NOMO-1 treated with dmso at 0.1 percent for 144 hours (cell line): ENCODE measurements around the gene SMTN.

Source experiments
- DNase-seq: peaks from one replicate; lab custom pipeline; 2025; ENCODE audit not compliant: unreplicated experiment; lab: John Stamatoyannopoulos, UW

Gene SMTN

DNA sequence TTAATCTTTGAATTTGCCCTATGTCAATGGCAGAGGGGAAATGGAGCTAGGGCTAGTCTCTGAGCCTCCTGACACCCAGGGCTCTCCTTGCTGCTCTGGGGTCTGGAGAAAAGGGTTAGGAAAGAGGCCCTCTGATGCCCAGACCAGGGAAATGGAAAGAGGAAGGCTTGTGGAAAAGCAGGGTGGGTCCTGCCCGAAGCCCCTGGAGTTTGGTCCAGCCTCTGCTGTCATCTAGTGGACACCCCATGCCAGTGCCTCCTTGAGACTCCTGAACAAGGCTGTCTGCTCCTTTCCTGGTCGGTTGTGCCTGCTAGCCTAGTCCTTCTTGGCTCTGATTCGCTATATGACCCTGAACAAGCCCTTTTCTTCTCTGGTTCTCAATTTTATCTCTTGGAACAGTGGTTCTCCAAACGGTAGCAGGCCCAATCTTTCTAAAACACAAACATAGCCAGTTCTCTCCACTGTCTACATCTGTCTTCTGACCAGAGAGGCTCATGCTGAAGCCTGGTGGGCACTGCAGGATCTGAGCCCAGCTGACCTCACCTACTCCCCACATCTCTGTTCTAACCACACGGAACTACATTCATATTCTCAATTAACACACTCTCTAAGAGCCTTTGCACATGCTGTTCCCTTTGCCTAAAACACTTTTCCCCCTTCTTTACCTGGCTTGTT, 68.0 kb downstream of the SMTN start:
- peak; percentile 23 for DNase-seq

DNA sequence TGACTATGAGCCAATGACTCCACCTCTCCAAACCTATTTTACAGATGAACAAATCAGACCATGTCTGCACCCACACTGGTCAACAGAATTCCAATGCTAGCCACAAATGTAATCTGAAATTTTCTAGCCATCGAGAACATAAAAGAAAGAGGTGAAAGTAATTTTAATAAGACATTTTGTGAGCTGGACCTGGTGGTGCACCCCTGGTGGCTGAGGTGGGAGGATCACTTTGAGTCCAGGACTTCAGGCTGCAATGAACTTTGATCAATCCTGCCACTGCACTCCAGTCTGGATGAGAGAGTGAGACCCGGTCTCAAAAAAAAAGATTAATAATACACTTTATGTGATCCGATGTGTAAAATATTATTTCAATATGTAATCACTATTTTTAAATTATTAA, 69.5 kb downstream of the SMTN start:
- DNase-seq = no peak

DNA sequence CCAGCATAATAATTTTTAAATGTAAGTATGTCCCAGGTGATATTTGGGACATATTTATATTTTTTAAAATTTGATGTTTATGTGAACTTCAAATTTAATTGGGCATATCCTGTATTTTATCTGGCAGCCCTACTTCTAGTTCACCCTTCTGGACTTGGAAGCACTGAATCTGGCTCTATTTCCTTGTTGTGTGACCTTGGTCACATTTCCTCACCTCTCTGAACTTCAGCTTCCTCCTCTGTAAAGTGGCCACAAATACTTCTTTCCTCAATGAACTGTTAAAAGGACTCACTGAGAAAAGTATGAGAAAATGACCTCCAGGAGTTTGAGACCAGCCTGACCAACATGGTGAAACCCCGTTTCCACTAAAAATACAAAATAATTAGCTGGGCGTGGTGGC, 70.8 kb downstream of the SMTN start:
- no peak for DNase-seq

DNA sequence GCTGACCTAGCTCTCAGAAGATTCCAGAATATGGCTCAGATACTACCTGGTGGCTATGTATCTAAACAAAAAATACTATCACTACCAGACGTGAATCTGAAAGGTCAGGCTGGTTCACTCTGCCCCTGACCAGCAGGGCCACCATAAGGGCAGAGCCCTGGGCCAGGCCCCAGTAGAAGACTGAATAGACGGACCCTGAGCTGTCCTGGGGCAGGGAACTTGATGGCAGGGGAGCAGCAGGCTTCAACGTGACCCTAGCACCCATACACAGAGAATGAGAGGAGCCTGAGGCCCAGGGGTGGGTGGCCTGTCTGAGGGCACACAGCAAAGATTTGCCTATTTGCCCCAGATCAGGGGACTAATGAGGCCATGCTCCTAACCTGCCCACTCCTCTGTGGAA, 72.2 kb downstream of the SMTN start:
- DNase-seq = no peak
